PFSK-1 (cell line): ENCODE data around the gene IGF1R.

Source experiments
- FOXP2 ChIP-seq: optimal IDR thresholded peaks from 2 replicates; pipeline ENCODE3; 2011; ENCODE audit warnings: borderline replicate concordance, control low read depth, inconsistent platforms; ENCODE audit not compliant: insufficient read depth; ENCODE audit errors: extremely low read length, extremely low read depth
- POLR2AphosphoS5 ChIP-seq: IDR thresholded peaks from 2 replicates; pipeline ENCODE4 v1.6.1; 2012; ENCODE audit warnings: low read depth, mild to moderate bottlenecking, control low read depth, low read length, moderate library complexity
- SIN3A ChIP-seq: IDR thresholded peaks from 2 replicates; pipeline ENCODE4 v1.6.1; 2012; ENCODE audit warnings: mild to moderate bottlenecking, low read length, moderate library complexity, borderline replicate concordance; ENCODE audit not compliant: insufficient read depth
- TAF1 ChIP-seq: IDR thresholded peaks from 2 replicates; pipeline ENCODE4 v1.6.1; 2012; ENCODE audit warnings: low read length, control low read depth, borderline replicate concordance; ENCODE audit not compliant: insufficient read depth
- TF ChIP-seq, protein P1 (sequence below), 2 experiments: IDR thresholded peaks; 2 replicates each; pipeline versions ENCODE4 v1.6.1 to v1.8.0; 2011 to 2012; ENCODE audit warnings: low read depth in 2 of 2, low read length in 2 of 2, control low read depth in 1 of 2, inconsistent platforms in 1 of 2, mild to moderate bottlenecking in 1 of 2, moderate library complexity in 1 of 2; ENCODE audit not compliant: insufficient read depth in 1 of 2

IGF1R gene

DNA sequence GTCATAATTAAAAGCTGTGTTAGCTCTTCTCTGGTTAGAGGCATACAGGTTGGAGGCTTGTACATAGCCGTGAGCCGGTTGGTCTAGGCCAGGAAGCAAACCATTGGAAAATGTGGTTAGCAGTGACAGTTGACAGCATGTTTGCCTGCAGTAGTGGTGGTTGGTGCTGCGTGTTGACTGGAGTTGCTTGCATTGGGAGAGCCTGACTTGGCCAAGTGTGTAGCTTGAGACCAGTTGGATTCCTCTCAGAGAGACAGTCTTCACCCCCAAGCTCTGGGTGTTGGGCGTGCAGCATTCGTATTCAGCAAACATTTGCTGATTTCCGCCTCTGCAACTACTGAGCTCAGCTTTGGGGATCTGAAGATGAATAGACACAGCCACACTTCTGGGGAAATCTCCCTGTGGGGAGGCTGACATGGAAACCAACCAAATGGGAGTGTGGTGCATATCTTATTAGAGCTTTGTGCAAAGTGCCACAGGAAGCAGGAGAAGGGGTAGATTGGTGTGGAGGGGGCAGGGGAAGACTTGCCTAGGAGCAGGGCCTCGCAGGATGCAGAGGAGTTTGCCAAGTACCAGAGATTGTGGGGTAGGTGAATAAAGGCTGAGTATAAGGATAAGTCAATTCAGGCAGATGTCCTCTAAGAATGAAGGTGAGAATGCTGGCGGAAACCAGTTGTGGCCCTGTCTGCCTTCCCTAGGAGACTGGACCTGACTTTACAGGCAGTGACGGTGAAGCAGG, 83.5 kb downstream of the IGF1R start:
- no peak for TF ChIP-seq SIN3A
- TF ChIP-seq, protein P1, sequence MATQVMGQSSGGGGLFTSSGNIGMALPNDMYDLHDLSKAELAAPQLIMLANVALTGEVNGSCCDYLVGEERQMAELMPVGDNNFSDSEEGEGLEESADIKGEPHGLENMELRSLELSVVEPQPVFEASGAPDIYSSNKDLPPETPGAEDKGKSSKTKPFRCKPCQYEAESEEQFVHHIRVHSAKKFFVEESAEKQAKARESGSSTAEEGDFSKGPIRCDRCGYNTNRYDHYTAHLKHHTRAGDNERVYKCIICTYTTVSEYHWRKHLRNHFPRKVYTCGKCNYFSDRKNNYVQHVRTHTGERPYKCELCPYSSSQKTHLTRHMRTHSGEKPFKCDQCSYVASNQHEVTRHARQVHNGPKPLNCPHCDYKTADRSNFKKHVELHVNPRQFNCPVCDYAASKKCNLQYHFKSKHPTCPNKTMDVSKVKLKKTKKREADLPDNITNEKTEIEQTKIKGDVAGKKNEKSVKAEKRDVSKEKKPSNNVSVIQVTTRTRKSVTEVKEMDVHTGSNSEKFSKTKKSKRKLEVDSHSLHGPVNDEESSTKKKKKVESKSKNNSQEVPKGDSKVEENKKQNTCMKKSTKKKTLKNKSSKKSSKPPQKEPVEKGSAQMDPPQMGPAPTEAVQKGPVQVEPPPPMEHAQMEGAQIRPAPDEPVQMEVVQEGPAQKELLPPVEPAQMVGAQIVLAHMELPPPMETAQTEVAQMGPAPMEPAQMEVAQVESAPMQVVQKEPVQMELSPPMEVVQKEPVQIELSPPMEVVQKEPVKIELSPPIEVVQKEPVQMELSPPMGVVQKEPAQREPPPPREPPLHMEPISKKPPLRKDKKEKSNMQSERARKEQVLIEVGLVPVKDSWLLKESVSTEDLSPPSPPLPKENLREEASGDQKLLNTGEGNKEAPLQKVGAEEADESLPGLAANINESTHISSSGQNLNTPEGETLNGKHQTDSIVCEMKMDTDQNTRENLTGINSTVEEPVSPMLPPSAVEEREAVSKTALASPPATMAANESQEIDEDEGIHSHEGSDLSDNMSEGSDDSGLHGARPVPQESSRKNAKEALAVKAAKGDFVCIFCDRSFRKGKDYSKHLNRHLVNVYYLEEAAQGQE (IDR thresholded peaks at IDR 0.05; ENCODE audit: insufficient read depth in 1 of 2, low read depth in 2 of 2, low read length in 2 of 2) = no peak
- TF ChIP-seq POLR2AphosphoS5 = no peak
- no peak for TF ChIP-seq TAF1
- TF ChIP-seq FOXP2 = no peak

DNA sequence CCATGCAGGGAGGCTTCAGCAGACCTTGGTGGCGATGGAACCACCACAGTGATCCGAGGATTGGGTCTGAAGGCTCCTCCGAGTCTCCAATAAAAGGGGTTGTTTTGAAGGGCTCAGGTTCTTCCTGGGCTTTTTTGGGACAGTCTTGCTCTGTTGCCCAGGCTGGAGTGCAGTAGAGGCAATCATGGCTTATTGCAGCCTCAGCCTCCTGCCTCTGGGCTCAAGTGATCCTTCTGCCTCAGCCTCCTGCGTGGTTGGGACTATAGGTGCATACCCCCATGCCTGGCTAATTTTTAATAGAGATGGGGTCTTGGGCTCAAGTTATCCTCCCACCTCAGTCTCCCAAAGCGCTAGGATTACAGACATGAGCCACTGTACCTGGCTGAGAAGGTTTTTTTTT, 84.8 kb downstream of the IGF1R start:
- TF ChIP-seq TAF1 (no peak), SIN3A (no peak), FOXP2 (no peak), POLR2AphosphoS5 (no peak)
- TF ChIP-seq, protein P1 (IDR thresholded peaks at IDR 0.05; ENCODE audit: insufficient read depth in 1 of 2, low read depth in 2 of 2, low read length in 2 of 2) = no peak

DNA sequence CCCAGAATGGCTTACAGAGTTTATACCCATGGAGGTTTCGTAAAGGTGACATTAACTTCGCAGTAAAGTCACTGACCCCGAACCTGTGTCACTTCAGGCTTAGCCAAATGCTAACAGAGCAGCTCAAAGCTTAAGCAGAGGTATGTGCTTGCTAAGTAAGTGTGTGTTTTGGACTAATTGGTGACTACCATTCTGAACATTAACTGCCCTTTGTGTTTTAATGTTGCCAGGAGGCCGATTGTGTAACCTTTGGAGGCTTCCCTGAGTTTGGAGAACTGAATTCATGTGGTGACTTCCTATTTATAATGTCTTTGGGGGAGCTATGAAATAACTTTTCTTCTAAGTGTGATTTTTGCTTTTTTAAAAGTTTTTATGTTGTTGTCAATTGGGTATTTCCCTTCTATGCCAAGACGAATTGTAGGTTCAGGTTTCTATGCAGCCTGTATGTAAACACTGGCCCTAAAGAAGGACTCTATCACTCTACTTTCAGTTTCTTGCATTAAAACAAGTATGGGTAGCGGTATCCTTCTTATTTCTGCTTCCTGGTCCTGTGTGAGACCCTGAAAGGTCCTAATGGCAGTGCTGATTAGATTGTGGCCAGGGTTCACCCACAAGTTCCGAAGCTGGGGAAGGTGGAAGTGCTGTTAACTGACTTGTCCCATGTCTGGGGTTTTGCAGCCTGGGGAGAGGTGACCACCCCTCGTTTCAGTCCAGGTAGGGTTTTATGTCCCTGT, 86.3 kb downstream of the IGF1R start:
- TF ChIP-seq FOXP2 (no peak), TAF1 (no peak), SIN3A (no peak), POLR2AphosphoS5 (no peak)
- TF ChIP-seq, protein P1 (IDR thresholded peaks at IDR 0.05; ENCODE audit: insufficient read depth in 1 of 2, low read depth in 2 of 2, low read length in 2 of 2) = no peak

DNA sequence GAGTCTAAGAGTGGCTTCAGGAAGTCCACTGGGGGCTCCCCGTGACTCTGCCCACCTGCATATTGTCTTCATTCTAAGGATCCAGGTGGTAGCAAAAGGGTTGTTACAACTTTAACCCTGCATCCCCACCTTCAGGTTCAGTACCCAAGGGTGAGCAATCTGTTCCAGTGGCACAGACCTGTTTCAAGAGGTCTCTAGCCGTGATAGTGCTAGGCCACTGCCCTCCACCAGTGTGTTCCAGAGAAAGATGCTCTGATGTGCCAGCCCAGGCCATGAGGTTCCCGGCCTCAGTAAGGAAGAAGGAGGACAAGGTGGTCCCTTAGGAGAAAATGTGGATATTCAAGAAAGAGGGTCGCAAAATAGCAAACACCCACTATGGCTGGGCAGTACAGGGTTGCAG, 87.0 kb downstream of the IGF1R start:
- TF ChIP-seq, protein P1 (IDR thresholded peaks at IDR 0.05; ENCODE audit: insufficient read depth in 1 of 2, low read depth in 2 of 2, low read length in 2 of 2) = no peak
- no peak for TF ChIP-seq TAF1
- TF ChIP-seq FOXP2 = no peak
- TF ChIP-seq POLR2AphosphoS5 = no peak
- TF ChIP-seq SIN3A = no peak
